ENCODE measurements around the gene LRRC36.

Gene LRRC36

DNA sequence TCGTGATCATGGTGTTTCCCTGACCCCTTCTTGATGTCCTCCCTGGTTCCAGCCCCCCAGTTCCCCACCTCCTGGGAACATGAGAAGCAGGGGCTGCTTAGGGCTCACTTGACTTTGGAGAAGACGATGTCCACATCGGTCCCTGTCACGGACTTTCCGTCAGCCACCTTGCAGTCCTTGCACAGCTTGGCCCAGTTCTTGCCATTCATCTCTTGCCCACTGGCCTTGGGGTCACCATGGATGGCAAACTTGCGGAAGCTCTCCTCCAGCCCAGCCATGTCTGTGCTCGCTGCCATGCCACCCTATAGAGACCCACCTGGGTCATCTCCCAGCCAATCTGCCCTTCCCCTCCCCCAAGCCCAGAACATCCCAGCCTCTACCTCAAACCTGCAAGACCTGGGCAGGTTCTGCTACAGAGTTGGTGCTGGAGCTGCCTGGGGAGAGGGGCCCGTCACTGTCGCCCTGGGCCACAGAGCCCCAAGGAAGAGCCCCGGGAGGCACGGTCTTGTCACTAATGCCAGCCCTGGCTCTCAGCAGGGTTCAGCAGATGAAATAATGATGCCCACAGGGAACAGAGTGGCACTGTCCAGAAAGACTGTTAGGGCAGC lies 64.3 kb downstream of the LRRC36 start:
- DNase-seq: no peak

DNA sequence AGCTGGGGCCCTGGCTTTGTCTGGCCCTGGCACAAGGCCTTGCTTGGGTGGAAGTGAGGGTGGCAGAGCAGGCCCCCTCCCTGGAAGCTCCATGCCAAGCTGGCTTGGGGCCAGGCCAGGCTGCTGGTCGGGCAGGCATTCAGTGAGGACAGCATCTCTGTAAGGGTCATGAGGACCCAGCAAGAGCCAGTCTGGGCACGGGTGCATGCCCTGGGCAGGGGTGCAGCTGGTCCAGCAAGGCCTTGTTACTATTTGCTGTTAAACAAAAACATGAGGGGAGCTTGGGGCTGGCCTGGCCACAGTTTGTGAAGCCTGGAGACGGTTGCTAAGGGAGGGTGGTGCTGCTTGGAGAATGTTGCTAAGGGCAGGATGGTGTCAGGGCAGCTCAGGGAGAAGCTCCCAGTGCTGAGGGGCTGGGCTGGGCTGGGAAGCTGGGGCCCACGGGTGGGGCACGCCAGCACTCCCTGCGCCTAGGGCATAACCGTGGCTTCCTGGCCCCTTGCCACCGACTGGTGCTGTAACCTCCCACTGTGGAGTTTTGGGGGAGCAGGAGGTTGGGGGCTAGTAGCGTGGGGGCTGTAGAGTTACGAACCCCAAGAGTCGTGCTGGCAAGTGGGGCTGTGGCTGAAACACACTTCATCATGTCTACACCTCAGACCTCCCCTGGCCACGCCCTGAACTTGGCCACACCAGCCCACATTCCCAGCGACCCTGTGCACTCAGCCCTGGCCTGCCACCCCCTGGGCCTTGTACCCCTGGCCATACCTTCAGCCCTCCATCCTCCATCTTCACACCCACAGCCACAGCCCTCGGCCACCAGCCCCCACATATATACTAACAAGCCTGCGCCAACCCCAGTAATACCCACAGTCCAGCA lies 65.0 kb downstream of the LRRC36 start:
- no peak for DNase-seq

DNA sequence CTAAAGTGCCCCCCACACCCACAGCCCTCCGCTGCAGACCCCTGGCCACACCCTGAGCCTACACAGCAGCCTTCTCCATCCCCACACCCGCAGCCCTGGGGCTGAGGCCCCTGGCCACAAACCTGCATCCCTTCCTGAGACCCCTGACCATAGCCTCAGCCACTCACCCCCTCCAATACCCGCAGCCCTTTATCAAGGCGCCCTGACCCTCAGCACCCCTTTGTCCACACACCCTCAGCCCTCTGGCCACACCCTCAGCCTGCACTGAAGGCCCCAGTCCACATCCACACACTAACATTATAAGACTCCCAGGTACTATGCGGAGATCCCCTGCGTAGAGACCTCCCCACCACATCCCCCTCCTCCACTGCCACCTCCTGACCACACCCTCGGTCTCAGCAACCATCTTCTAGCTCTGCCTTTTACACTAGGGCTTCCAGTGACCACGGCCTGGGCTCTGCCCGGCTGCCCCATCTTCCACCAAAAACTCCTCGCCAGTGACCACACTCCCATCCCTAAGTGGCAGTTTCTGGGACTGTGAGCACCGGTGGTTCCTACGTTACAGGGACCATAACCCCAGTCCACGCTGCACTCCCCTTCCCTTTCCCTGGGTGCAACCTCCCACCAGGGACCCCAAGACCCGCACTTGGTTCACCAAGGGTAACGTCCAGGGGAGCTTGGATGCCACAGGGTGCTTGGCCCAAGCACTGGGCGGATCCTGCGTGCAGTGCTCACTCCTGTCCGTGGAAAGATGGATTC lies 65.9 kb downstream of the LRRC36 start:
- DNase-seq: no peak

DNA sequence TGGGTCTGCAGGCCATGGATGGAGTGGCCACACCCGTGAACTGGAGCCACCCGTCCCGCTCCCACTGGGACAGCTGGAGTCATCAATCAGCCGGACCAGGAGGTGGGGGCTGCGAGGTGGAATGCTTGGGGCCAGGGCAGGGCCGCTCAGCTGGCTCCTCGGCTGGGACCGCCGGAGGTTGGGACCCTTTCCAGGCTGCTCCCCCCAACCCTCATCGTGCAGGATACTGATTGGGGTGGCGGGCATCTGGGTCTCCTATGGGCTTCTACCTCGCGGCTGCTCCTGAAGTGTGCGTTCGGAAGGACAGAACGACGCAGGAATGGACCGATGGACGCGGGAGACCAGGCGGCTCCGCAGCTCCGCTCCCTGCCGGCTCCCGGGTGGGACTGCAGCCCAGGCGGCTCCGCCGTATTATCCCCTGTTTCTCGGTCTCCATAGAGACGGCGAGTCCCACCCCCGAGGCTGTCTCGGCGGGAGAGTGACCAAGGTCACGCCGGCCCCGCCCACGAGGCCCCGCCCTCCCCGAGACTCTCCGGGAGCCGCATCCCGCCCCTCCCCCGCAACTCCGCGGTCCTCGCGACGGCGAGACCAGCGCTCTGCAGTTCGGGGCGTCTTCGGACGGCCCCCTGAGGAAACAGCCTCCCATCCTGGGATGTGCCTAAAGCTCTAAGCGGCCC lies 66.6 kb downstream of the LRRC36 start, which contains the start of gene TPPP3:
TSS of gene TPPP3 (minus strand) at position 388 of the 677 bp plus-strand sequence. CDS start 2,387 bp downstream, outside the sequence.
- no peak for DNase-seq

GRCh38 chr16:67393788-67394154 lies 67.2 kb downstream of the LRRC36 start:
- DNase-seq: no peak

DNA sequence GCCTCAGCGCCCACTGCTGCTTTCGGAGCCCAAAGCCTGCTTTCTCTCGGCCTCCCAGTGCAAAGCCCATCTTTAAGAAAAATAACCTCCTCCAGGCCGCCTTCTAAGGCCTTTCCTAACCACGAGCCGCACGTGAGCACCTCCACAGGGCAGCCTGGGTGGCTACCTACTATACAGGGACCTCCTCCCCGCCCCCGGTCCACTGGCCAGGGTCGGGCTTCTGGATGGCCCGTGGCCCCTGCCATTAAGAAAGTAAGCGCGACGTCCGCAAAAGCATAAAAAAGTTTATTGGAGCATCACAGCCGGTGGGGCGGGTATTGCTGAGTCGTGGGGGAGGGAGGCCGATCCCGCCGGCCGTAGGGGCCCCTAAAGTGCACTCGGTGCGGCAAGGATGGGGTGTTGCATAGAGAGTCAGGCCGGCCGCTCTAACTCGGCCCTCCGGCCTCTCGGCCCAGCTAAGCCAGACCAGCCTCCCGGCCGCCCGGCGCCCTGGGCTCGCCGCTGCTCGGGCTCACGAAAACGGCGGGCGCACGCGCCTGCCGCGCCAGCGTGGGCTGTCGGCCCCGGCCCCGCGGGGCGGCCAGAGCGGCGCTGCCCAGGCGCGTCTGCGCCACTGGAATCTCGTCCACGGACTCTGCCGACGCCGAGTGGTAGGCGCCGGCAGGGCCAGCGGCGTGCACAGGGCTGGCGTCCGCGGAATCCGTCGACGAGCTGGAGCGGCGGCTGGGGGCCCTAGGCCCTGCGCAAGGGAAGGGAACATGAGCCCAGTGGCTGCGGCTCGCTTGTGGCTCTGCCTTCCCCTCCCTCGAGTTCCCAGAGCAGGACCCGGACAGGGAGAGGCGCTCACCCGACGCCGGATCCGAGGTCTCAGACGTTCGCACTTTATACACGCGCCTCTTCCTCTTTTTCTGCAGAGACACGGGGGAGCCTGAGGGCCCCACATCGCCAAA lies 67.8 kb downstream of the LRRC36 start:
- no peak for DNase-seq

DNA sequence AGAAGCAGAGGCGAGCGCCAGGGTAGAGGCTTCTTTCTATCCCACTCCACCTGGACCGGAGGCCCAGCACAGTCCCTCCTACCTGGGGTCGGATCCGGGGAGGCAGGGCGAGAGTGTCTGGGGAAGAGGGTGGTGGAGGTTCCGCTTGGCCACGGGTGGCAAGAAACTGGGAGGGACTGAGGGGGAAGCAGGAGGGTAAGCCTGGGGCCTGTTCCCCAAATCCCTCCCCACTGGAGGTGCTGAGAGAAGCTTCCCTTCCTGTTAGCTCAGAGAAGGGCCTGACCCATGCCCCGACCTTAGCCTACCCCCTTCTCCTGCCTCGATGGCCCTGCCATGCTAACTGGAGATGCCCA lies 68.5 kb downstream of the LRRC36 start:
- no peak for DNase-seq

- no peak for DNase-seq
Measured at GRCh38 chr16:67395458-67396158, 69.0 kb downstream of the LRRC36 start.

DNA sequence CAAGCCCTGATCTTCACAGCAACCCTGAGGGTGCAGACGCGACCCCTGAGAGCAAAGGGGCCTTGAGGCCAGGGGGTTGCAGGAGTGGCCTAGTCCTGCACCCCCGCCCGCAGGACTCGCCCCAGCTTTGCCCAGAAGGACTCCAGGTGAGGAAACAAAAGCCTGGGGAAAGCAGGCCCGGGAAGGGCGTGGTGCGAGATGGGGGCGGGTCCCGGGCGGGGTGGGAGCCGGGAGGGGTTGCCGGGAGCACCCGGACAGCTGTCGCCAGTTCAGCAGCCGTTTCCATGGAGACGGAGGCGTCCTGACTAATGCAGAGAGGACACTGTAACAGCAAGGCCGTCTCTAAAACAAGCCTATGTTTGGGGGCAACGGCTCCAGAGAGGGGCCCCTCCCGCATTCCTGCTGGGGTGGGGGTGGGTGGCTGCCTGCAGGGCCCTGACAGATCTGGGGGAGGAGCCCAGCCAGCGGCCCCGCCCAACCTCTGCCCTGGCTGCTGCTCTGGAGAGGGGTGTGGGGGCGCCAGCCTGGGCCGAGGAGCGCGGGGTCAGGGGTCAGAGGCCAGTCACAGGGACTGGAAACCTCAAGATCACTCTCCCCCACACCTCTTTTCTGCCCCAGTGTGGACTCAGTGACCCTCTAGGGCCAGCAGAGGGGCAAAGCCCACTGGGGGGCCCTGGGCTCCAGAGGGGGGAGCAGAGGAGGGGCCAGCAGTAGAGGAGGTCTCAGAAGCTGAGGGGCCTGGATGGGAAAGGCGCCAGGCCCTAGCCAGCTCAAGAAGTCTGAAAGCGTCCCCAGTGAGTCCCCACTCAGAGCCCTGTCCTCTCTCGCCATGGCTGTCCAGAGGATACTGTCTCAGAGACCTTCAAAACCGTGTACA lies 69.8 kb downstream of the LRRC36 start:
- no peak for DNase-seq

GRCh38 chr16:67397036-67397801 lies 70.6 kb downstream of the LRRC36 start:
- no peak for DNase-seq

- DNase-seq: no peak
Measured at GRCh38 chr16:67397812-67398545, 71.4 kb downstream of the LRRC36 start.

- no peak for DNase-seq
Measured at GRCh38 chr16:67398546-67399217, 72.1 kb downstream of the LRRC36 start.

DNA sequence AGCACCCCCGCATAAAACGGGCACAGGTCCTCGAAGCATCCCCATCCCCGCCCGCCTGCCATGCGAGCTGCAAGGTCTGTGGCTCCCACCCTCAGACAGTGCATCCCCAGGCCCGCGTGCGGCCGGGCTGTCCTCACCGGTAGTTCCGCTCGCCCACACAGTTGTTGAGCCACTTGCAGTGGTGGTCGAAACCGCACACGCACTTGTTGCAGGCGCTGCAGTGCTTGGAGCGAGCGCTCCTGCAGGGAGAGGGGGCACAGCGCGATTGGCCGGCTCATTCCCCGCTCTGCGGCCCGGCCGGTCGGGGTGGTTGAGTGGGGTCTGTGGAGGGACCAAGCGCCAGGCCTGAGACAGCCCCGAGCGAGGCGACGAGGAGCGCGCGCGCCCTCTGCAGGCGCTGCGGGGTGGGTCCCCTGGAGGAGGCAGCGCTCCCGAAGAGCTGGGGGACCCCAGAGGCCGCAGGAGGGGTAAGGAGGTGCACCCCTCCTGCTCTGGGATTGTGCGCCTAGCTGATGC lies 72.7 kb downstream of the LRRC36 start:
- DNase-seq: no peak

GRCh38 chr16:67399749-67400704 lies 73.4 kb downstream of the LRRC36 start:
- no peak for DNase-seq

DNA sequence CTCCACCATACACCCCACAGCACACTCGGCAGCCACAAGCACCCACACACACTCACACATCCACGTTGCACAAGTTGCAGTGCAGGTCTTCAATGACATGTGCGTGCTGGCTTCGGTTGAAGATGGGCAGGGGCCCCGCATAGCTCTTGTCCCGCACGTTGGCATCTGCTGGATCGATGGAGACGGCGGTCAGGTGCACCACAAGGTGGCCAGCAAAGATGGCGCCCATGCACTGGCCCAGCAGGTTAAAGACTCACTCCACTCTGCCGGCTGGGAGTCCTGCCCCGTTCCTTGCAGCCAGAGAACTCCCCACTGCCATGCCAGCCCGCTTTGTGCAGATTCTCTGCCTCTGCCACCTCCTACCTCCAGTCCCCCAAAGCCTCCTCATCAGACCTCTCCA lies 74.3 kb downstream of the LRRC36 start:
- no peak for DNase-seq

DNA sequence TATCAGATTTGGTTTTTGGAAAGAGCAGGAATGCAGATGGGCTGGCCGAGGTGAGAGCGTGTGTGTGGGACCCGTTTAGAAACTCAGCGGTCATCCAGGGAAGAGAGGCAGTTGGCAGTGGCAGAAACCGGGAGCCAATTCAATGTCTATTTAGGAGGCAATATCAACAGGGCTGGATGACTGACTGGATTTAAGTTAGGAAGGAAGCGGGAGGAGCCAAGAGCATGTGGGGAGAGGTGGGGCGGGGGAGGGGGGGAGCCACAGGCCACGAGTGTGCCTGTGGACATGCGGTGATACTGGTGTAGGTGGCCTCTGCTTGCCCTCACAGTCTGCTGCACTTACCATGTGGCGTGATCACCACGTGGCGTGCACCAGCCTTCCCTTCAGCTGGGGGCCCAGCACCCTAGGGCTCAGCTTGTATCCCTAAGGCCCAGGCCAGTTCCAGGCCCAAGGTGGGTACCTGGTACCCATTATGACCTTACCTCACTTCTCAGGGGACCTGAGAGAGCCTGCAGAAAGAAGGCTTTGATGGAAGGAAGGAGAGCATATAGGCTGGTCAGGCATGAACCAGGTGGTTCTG lies 77.5 kb downstream of the LRRC36 start:
- DNase-seq: no peak
